AG09309 (cell line): ENCODE data around the gene CTDSPL.

Experiments
- DNase-seq: peaks from one replicate; pipeline ENCODE4 v3.0.0-alpha.2; 2010; ENCODE audit warnings: low read depth
- H3K4me3 ChIP-seq: 2 replicates; pipeline ENCODE4 v1.5.1; 2011; ENCODE audit warnings: mild to moderate bottlenecking, low read depth, low read length, moderate library complexity; ENCODE audit not compliant: control insufficient read depth
- CTCF ChIP-seq: IDR thresholded peaks from 2 replicates; pipeline ENCODE4 v1.5.1; 2011; ENCODE audit warnings: mild to moderate bottlenecking, low read depth, low read length, inconsistent platforms; ENCODE audit not compliant: insufficient read depth, control insufficient read depth; ENCODE audit errors: missing control alignments

The CTDSPL gene

GRCh38 chr3:37935756-37936666 is 74.3 kb downstream of the CTDSPL start:
- peak; percentile 93 for DNase-seq
- H3K4me3 ChIP-seq, result no peak overlapping the region
- no peak for TF ChIP-seq CTCF

GRCh38 chr3:37937156-37937555 is 75.5 kb downstream of the CTDSPL start:
- no peak for DNase-seq
- no peak for TF ChIP-seq CTCF
- no peak overlapping the region for H3K4me3 ChIP-seq

GRCh38 chr3:37938011-37938410 is 76.3 kb downstream of the CTDSPL start:
- TF ChIP-seq CTCF, result no peak
- no peak for DNase-seq
- H3K4me3 ChIP-seq, result no peak overlapping the region

GRCh38 chr3:37940242-37940908 is 78.7 kb downstream of the CTDSPL start:
- TF ChIP-seq CTCF, result no peak
- no peak overlapping the region for H3K4me3 ChIP-seq
- DNase-seq, result no peak

- TF ChIP-seq CTCF, result no peak
- H3K4me3 ChIP-seq, result no peak overlapping the region
Measured at GRCh38 chr3:37941608-37942508, 80.2 kb downstream of the CTDSPL start.

GRCh38 chr3:37942646-37943045 is 81.0 kb downstream of the CTDSPL start:
- no peak overlapping the region for H3K4me3 ChIP-seq
- TF ChIP-seq CTCF, result no peak
- DNase-seq, result no peak

More at GRCh38 chr3:37941608-37942508, 80.2 kb downstream of the CTDSPL start:
- no peak for DNase-seq
